GM18861 (cell line): ENCODE measurements around the gene ZNF341.

Source experiments
- ATAC-seq: cut with Tn5 transposase; IDR thresholded peaks from one replicate; pipeline ENCODE4 v1.9.1; 2021; ENCODE audit not compliant: unreplicated experiment

ZNF341 gene

DNA sequence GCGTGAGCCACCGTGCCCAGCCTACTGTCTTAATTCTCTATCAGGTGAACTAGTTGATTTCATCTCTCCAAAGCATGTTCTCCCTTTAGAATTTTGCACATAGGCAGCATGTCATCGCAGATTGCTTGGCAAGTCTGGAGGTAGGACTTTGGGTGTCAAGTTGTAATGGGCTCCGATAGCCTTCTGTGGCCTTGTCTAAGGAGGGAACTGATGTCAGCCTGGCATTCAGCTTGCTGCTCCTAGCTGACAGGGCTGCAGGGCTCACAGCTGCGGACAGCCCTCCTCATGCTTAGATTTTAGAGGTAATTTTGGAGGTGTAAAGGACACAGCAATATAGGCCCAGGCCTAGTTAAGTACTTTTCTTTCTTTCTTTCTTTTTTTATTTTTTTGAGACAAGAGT lies 90.6 kb downstream of the ZNF341 start:
- no peak for ATAC-seq

GRCh38 chr20:33822991-33823390 lies 91.2 kb downstream of the ZNF341 start:
- ATAC-seq, result no peak

DNA sequence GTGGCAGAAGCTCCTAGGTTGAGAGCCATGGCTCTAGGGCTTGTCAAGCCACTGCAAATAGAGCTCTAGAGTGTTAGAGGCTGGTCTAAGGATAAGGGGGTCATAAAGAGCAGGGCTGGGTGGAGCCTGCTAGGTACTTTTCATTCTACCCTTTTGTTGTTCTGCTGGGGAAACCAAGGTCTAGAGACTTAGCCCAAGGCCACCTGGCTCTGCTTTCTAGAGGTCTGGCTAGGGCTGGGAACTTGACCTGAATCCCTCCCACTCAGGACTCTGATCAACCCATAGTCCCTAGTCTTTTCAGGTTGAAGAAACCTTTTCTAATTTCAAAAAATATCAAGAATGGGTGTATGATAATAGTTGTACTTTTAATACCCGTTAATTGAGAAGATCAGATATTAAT lies 93.1 kb downstream of the ZNF341 start:
- ATAC-seq, result no peak

DNA sequence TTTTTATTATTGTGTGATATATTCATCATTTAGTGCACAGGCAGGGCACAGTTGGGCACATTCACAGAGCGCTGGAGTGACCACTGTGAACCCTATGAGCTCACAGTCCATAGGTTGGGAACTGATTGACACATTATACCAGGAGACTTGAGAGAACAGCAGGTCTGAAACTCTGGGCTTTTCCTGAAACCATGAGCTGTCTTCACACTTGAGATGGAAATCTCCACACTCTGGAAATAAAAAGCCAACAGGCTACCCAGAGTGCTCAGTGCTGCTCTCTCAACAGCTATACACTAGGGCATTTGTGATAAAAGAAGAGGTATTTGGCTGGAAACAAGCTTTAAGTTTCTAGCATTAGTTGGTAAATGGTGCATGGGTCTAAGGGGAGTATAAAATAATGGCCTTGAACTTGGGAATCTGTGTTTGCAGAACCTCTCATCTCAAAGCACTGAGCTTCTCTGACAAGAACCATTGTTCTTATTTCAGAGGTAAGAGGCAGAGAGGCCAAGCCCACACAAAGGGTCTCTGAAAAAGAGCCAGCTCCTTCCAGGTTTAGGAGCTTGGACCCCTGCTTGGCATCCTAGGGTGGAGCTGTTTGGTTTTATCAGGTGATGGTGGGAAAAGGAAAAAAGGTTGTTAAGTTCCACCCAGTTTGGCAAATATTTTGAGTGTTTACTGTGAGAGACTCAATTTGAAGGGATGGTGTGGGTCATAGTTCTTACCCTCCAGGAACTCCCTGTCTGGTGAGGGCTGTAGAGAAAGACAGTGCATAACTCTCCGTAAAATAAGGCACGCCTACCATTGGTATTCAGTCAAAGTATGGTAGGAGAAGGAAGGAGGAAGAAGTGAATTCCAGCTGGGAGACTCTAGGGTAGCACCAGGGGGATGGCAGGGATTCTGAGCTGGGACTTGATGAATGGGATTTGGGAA lies 93.8 kb downstream of the ZNF341 start:
- no peak for ATAC-seq

DNA sequence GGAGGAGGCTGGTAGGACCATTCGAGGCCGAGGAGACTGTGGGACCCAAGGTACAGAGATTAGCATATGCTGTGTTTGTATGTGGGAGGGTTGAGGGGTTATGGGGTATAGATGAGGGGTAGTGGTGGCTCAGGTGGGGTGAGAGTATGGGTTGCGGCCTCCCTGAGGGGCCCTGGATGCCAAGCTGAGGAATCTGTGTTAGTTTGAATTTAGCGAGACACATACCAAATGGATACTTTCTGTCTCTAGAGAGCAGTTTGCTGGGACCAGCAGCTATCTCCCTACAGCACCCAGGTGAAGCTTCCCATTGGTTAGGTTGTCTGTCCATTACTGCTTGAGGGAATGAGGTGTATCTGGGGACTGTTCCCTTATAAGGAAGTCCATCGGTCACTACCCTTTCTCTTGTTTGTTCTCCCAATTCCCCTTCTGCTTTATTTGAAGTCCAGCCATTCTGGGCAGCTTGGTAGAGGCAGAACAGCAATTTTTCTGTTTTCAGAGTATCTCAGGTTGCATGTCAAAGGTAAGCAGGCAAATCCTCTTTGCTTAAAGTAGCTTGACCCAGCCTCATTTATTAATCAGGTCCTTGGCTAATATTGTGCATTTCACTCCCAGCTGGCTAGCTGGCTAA lies 94.6 kb downstream of the ZNF341 start:
- ATAC-seq, result no peak

- no peak for ATAC-seq
Observed at GRCh38 chr20:33827109-33827508, 95.3 kb downstream of the ZNF341 start.

- ATAC-seq, result no peak
Observed at GRCh38 chr20:33827634-33828325, 96.0 kb downstream of the ZNF341 start.

DNA sequence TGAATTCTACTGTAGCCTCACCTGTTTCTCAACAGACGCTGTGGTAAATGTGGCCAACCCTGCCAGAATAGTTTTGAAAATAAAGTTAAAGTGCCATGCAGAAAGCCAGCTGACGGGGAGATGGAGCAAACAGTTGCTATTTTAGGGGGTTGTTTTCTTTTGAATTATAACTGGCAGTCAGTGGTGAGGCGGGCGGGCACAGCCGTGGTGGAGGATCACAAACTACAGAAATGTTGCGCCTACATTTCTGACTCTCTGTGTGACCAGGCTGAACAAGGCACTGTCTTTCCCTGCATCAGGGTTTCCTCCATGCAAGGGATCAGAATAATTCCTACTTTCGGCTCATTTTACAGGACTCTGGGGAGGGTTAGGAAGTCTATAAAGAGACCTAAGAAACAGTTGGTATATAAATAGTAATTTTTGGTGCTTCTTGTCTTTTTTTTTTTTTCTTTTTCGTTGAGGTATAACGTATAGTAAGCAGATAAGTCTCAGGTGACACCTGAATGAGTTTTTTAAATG lies 96.6 kb downstream of the ZNF341 start:
- no peak for ATAC-seq

DNA sequence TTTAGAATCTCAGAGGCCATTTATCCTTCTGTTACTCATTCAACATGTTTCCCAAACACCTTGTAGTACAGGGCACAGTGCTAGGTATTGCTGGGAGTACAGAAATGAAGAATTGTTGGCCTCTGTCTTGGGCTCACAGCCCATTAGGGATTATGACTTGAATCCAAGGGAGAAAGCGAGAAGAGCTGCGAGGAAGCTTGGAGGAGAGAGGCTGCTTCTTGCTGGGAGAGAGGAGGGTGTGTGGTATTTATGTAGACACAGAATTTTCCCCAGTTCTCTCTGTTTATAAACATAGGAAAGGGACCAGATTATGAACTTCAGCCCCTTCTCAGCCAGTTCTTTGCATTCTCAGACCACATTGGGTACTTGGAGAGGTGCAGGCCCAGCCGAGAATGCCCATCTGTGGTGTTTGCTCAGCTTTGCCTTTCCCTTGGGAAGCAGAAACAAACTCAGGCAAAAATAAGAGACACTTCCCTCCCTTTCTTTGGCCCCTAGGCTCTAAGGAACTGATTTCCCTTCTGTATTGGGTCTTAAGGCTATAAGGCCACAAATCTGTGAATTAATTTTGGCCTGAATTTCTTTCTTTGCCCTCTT lies 97.3 kb downstream of the ZNF341 start:
- no peak for ATAC-seq

- no peak for ATAC-seq
Observed at GRCh38 chr20:33829636-33830035, 97.8 kb downstream of the ZNF341 start.

- no peak for ATAC-seq
Observed at GRCh38 chr20:33830371-33830770, 98.6 kb downstream of the ZNF341 start.

- ATAC-seq, result no peak
Observed at GRCh38 chr20:33832103-33832804, 100.5 kb downstream of the ZNF341 start.

GRCh38 chr20:33833333-33833732 lies 101.5 kb downstream of the ZNF341 start:
- ATAC-seq, result no peak

DNA sequence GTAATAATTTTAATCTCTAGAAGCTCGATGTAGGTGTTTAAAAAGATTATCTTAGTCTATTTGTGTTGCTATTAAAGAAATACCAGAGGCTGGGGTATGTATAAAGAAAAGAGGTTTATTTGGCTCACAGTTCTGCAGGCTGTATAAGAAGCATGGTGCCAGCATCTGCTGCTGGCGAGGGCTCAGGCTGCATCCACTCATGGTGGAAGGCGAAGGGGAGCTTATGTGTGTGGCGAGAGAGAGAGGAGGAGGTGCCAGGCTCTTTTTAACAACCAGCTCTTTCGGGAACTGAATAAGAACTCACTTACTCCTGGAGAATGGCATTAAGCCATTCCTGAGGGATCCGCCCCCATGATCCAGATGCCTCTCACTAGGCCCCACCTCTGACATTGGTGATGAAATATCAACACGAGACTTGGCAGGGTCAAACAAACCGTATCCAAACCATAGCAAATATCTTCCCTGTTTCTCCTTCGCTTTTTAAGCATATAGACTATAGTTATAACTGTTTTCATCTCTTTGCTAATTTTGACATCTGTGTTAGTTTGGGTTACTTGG lies 103.9 kb downstream of the ZNF341 start:
- ATAC-seq, result no peak

- ATAC-seq, result no peak
Observed at GRCh38 chr20:33836277-33836676, 104.5 kb downstream of the ZNF341 start.

GRCh38 chr20:33837096-33837830 lies 105.5 kb downstream of the ZNF341 start:
- ATAC-seq, result no peak

GRCh38 chr20:33838035-33838864 lies 106.5 kb downstream of the ZNF341 start:
- ATAC-seq, result no peak

- no peak for ATAC-seq
Observed at GRCh38 chr20:33839591-33839990, 107.8 kb downstream of the ZNF341 start.

DNA sequence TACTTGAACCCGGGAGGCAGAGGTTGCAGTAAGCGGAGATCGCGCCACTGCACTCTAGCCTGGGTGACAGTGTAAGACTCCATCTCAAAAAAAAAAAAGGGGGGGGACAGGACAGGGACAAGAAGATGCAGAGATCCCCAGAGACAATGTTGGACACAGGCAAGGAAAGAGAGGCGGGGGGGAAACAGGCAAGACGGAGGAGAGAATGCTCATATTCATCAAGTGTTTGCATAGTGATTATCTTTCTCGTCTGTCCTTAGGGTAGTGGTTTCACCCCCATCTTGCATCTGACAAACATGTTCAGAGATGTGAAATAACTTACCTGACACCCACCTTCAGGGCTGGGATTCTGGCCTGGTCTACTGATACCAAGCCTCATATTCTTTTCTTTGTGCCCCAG lies 108.4 kb downstream of the ZNF341 start:
- no peak for ATAC-seq
